Left lung (tissue), 10 donors: Measurements from ENCODE around the gene GABARAPL2. TPM values are rescaled to one million over a fixed set of nuclear protein-coding genes. Genes with fewer than 3 reads are reported as not detected.

ENCODE experiments used
- ATAC-seq: fragments of 200-7000 bp; cut with Tn5 transposase; one replicate; pipeline ENCODE4 v1.9.1; 2020; ENCODE audit warnings: moderate library complexity
- DNase-seq, 4 donors: peaks; one replicate each; pipeline ENCODE4 v3.0.0-alpha.2; 2013 to 2020
- H3K27ac ChIP-seq, 2 donors: fragments of 200-600 bp; sonication (generic) in 1 of 2; one replicate each; pipeline versions ENCODE4 v1.5.0 to v1.8.0; 2020 to 2021
- H3K27me3 ChIP-seq, 2 donors: fragments of 200-600 bp; sonication (generic) in 1 of 2; one replicate each; pipeline versions ENCODE4 v1.5.0 to v1.8.0; 2020 to 2021
- H3K36me3 ChIP-seq, 2 donors: fragments of 200-600 bp; sonication (generic) in 1 of 2; one replicate each; pipeline versions ENCODE4 v1.5.0 to v1.8.0; 2020 to 2021
- H3K4me1 ChIP-seq, 2 donors: fragments of 200-600 bp; one replicate each; pipeline ENCODE4 v1.8.0; 2021
- H3K4me3 ChIP-seq, 2 donors: fragments of 200-600 bp; sonication (generic) in 1 of 2; one replicate each; pipeline versions ENCODE4 v1.5.0 to v1.8.0; 2020 to 2021; ENCODE audit warnings: mild to moderate bottlenecking in 1 of 2
- H3K9me3 ChIP-seq, 2 donors: fragments of 200-600 bp; sonication (generic) in 1 of 2; one replicate each; pipeline versions ENCODE4 v1.5.0 to v1.8.0; 2020 to 2021
- intact Hi-C, 2 donors: fragments of 100-400 bp; cut with DNase I; formaldehyde crosslinking; loops; one replicate each; pipeline versions ENCODE4 v1.11.2 to v1.14.2; 2022
- polyA plus RNA-seq, 6 donors: library from polyadenylated mRNA; unstranded; fragments of 120-200 nt; gene quantifications; one replicate each; pipeline ENCODE4 v1.2.1, GENCODE V29; 2013; ENCODE audit not compliant: insufficient read length in 6 of 6
- total RNA-seq, 2 donors: library from RNA; stranded (reverse); fragmentation: NEBNext Ultra II Directional; extraction: Animal tissue kit (Norgen Biotek cat#: 25700); gene quantifications; one replicate each; pipeline ENCODE4 v1.2.1, GENCODE V29; 2021
- TF ChIP-seq, protein P1 (sequence below), 2 donors: fragments of 200-600 bp; sonication (generic) in 1 of 2; IDR thresholded peaks; one replicate each; pipeline versions ENCODE4 v1.5.0 to v1.8.0; 2021; ENCODE audit warnings: antibody characterized with exemption in 2 of 2
- donor health status: DM: no; HTN: yes; CAD: no.
- donor health status: DM: no; HTN: no; CAD: no.

GABARAPL2 gene
- total and polyA plus RNA-seq, 8 donors, result 94.1 to 145 (median 137) TPM

DNA sequence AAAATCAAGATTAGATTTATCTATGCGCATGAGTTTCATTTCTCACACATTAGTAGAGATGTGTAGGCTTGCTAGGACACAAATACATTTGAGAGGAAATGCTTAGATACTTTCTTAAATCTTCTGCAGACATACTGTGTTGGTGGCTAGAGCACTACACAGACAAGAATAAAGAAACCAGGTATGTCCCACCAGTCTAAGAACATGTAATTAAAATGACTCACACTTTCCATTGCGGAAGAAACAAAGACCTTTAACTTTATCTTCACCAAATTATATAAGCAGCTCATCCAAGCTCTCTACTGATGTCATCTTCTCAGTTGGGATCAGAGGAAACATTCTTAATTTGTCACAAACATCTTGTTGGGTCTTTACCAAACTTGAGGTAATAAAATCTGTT lies 12.5 kb downstream of the GABARAPL2 start:
- H3K27ac ChIP-seq, result no peak overlapping the region
- DNase-seq, result no peak
- no peaks in the 10 kb centered on the region for H3K9me3 ChIP-seq
- intact Hi-C loops, result no loop called here
- H3K27me3 ChIP-seq, result no peaks in the 10 kb centered on the region
- ATAC-seq, result no peak
- H3K4me1 ChIP-seq, result peaks cover 0 to 14% of the 10 kb centered on the region in 2 donors
- peaks cover 0 to 80% of the 10 kb centered on the region in 2 donors for H3K36me3 ChIP-seq
- H3K4me3 ChIP-seq, result no peak overlapping the region
- TF ChIP-seq, protein P1, sequence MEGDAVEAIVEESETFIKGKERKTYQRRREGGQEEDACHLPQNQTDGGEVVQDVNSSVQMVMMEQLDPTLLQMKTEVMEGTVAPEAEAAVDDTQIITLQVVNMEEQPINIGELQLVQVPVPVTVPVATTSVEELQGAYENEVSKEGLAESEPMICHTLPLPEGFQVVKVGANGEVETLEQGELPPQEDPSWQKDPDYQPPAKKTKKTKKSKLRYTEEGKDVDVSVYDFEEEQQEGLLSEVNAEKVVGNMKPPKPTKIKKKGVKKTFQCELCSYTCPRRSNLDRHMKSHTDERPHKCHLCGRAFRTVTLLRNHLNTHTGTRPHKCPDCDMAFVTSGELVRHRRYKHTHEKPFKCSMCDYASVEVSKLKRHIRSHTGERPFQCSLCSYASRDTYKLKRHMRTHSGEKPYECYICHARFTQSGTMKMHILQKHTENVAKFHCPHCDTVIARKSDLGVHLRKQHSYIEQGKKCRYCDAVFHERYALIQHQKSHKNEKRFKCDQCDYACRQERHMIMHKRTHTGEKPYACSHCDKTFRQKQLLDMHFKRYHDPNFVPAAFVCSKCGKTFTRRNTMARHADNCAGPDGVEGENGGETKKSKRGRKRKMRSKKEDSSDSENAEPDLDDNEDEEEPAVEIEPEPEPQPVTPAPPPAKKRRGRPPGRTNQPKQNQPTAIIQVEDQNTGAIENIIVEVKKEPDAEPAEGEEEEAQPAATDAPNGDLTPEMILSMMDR (IDR thresholded peaks at IDR 0.05), result no peak

DNA sequence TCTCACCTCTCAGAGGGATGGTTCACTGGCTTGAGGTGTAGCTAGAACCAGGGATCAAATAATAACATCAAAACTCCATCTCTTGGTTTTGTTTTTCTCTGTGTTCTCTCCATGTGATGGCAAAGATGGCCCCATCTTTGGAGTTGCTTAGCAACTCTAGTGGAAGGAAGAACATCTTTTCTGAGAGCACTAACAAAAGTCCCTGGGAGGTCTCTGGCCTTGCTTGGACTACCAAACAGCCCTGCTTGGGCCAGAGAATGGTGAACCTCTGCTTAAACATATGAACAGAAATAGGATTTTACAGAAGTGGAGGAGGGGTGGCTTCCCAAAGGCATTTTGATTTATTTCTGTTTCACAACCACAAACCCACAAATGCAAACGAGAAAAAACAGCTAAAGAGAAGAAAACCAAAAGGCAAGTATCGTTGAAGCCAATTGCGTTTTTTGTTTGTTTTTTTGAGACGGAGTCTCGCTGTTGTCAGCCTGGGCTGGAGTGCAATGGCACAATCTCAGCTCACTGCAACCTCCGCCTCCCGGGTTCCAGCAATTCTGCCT lies 13.2 kb downstream of the GABARAPL2 start:
- Histone ChIP-seq H3K36me3 (peaks cover 0 to 73% of the 10 kb centered on the region in 2 donors), H3K27me3 (no peaks in the 10 kb centered on the region), H3K27ac (no peak overlapping the region)

DNA sequence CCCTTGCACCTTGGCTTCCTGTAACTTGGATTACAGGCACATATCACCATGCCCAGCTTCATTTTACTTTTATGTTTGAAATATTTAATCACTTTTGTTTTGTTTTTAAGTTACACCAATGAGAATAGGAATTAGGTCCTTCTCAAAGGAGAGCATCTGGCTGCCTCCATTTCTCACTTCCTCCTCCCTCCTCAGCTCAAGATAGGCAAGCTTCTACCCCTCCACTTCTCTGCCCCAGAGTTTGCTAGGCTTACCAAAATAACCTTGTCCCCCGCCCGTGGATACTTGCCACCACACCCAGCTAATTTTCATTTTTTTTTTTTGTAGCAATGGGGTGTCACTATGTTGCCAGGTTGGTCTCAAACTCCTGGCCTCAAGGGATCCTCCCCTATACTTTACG lies 17.9 kb downstream of the GABARAPL2 start:
- Histone ChIP-seq H3K36me3 (peaks cover 0 to 41% of the 10 kb centered on the region in 2 donors), H3K27me3 (no peaks in the 10 kb centered on the region), H3K4me3 (no peak overlapping the region), H3K27ac (no peak overlapping the region), H3K4me1 (no peaks in the 10 kb centered on the region), H3K9me3 (no peaks in the 10 kb centered on the region)
- ATAC-seq (no peak), DNase-seq (no peak)
- TF ChIP-seq, protein P1 (IDR thresholded peaks at IDR 0.05), result no peak
- intact Hi-C loops, result no loop called here

More for the DNA sequence above, 13.2 kb downstream of the GABARAPL2 start:
- peaks cover 0 to 7% of the 10 kb centered on the region in 2 donors for H3K4me1 ChIP-seq
- H3K4me3 ChIP-seq, result no peak overlapping the region
- DNase-seq, result no peak
- H3K9me3 ChIP-seq, result no peaks in the 10 kb centered on the region
- intact Hi-C loops, result no loop called here
- no peak for ATAC-seq
- TF ChIP-seq, protein P1 (IDR thresholded peaks at IDR 0.05), result no peak

DNA sequence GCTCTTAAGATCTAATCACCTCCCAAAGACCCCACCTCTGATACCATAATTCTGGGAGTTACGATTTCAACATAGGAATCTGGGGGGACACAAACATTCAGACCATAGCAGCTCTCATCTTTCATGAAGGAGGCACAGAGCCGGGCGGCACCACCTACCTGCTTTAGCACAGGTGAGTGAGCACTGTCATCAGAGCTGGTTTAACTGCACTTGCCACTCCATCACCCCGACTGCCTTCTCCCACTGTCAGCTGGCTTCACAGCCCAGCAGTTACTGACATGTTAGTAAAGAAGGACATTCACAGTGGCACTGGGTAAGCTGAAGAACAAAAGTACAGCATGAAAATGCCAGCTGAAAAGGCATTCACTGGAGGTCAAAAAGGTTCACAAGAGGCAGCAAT lies 22.5 kb downstream of the GABARAPL2 start:
- ATAC-seq, result no peak
- DNase-seq, result no peak
- TF ChIP-seq, protein P1 (IDR thresholded peaks at IDR 0.05), result no peak
- H3K36me3 ChIP-seq, result peaks cover 0 to 15% of the 10 kb centered on the region in 2 donors
- H3K4me3 ChIP-seq, result no peak overlapping the region
- intact Hi-C loops, result no loop called here
- H3K27me3 ChIP-seq, result no peaks in the 10 kb centered on the region
- H3K4me1 ChIP-seq, result no peaks in the 10 kb centered on the region
- no peak overlapping the region for H3K27ac ChIP-seq
- no peaks in the 10 kb centered on the region for H3K9me3 ChIP-seq

DNA sequence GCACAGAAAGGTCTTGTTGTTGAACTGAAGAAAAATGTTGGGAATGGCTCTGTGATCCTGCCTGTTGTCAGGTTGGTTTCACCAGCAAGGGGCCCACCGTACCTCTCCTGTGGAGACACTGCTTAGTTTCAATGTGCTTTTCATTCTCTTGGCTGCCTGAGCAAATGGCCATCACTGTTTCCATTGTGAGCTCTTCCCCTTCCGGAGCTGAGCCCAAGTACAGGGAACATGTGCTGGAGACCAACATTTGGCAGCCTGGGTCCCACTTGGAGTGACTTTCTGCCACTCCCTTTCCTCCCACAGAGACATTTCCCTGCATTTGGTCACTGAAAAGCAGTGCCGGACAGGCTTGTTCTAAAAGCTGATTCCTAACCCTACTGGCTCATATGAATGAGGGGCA lies 23.1 kb downstream of the GABARAPL2 start:
- no peaks in the 10 kb centered on the region for H3K9me3 ChIP-seq
- H3K27me3 ChIP-seq, result no peaks in the 10 kb centered on the region
- ATAC-seq (no peak), DNase-seq (no peak)
- intact Hi-C loops, result no loop called here
- H3K4me3 ChIP-seq, result no peak overlapping the region
- peaks cover 0 to 15% of the 10 kb centered on the region in 2 donors for H3K36me3 ChIP-seq
- TF ChIP-seq, protein P1 (IDR thresholded peaks at IDR 0.05), result no peak
- H3K4me1 ChIP-seq, result no peaks in the 10 kb centered on the region
- H3K27ac ChIP-seq, result no peak overlapping the region
